ENCODE results near the gene PTPRT. TPM values are rescaled to one million over a fixed set of nuclear protein-coding genes. Genes with fewer than 3 reads are reported as not detected.

PTPRT gene
- total RNA-seq, 1 donor from 2014 or later, result not detected

- TF ChIP-seq CTCF (IDR thresholded peaks at IDR 0.05), result no peak
- DNase-seq (ENCODE audit: extremely low spot score, unreplicated experiment), result no peak
- Mint-ChIP-seq H3K4me1 (ENCODE audit: unreplicated experiment) (no peaks in the 10 kb centered on the region), H3K27me3 (ENCODE audit: unreplicated experiment) (no peaks in the 10 kb centered on the region), H3K36me3 (ENCODE audit: unreplicated experiment) (no peaks in the 10 kb centered on the region), H3K27ac (ENCODE audit: unreplicated experiment) (no peak overlapping the region), H3K9me3 (ENCODE audit: unreplicated experiment) (peaks cover 18% of the 10 kb centered on the region), H3K4me3 (ENCODE audit: unreplicated experiment) (no peak overlapping the region)
Measured at GRCh38 chr20:43159994-43160393, 29.7 kb downstream of the PTPRT start.

- Mint-ChIP-seq H3K4me3 (ENCODE audit: unreplicated experiment) (no peak overlapping the region), H3K36me3 (ENCODE audit: unreplicated experiment) (no peaks in the 10 kb centered on the region), H3K4me1 (ENCODE audit: unreplicated experiment) (no peaks in the 10 kb centered on the region), H3K27me3 (ENCODE audit: unreplicated experiment) (no peaks in the 10 kb centered on the region), H3K27ac (ENCODE audit: unreplicated experiment) (no peak overlapping the region), H3K9me3 (ENCODE audit: unreplicated experiment) (peaks cover 13% of the 10 kb centered on the region)
- no peak for TF ChIP-seq CTCF (IDR thresholded peaks at IDR 0.05)
- no peak for DNase-seq (ENCODE audit: extremely low spot score, unreplicated experiment)
Measured at GRCh38 chr20:43155366-43156100, 34.2 kb downstream of the PTPRT start.

- Mint-ChIP-seq H3K4me1 (ENCODE audit: unreplicated experiment) (no peaks in the 10 kb centered on the region), H3K9me3 (ENCODE audit: unreplicated experiment) (peaks cover 17% of the 10 kb centered on the region), H3K4me3 (ENCODE audit: unreplicated experiment) (no peak overlapping the region), H3K36me3 (ENCODE audit: unreplicated experiment) (no peaks in the 10 kb centered on the region), H3K27ac (ENCODE audit: unreplicated experiment) (no peak overlapping the region), H3K27me3 (ENCODE audit: unreplicated experiment) (no peaks in the 10 kb centered on the region)
- no peak for DNase-seq (ENCODE audit: extremely low spot score, unreplicated experiment)
- no peak for TF ChIP-seq CTCF (IDR thresholded peaks at IDR 0.05)
Measured at GRCh38 chr20:43151901-43152300, 37.8 kb downstream of the PTPRT start.

- Mint-ChIP-seq H3K36me3 (ENCODE audit: unreplicated experiment) (no peaks in the 10 kb centered on the region), H3K27me3 (ENCODE audit: unreplicated experiment) (no peaks in the 10 kb centered on the region), H3K9me3 (ENCODE audit: unreplicated experiment) (peaks cover 17% of the 10 kb centered on the region), H3K27ac (ENCODE audit: unreplicated experiment) (no peak overlapping the region), H3K4me3 (ENCODE audit: unreplicated experiment) (no peak overlapping the region), H3K4me1 (ENCODE audit: unreplicated experiment) (no peaks in the 10 kb centered on the region)
- TF ChIP-seq CTCF (IDR thresholded peaks at IDR 0.05), result no peak
- no peak for DNase-seq (ENCODE audit: extremely low spot score, unreplicated experiment)
Measured at GRCh38 chr20:43151256-43151655, 38.5 kb downstream of the PTPRT start.

GRCh38 chr20:43140726-43141125 is 49.0 kb downstream of the PTPRT start:
- Mint-ChIP-seq H3K4me3 (ENCODE audit: unreplicated experiment) (no peak overlapping the region), H3K9me3 (ENCODE audit: unreplicated experiment) (peaks cover 14% of the 10 kb centered on the region), H3K36me3 (ENCODE audit: unreplicated experiment) (no peaks in the 10 kb centered on the region), H3K27ac (ENCODE audit: unreplicated experiment) (no peak overlapping the region), H3K4me1 (ENCODE audit: unreplicated experiment) (no peaks in the 10 kb centered on the region), H3K27me3 (ENCODE audit: unreplicated experiment) (no peaks in the 10 kb centered on the region)
- DNase-seq (ENCODE audit: extremely low spot score, unreplicated experiment), result no peak
- TF ChIP-seq CTCF (IDR thresholded peaks at IDR 0.05), result no peak
